Smooth muscle cell of bladder (primary cell): Measurements from ENCODE around the gene HAGHL. TPM values are rescaled to one million over a fixed set of nuclear protein-coding genes. Genes with fewer than 3 reads are reported as not detected.

Source experiments
- total RNA-seq: library from RNA; depleted of rRNA; stranded (reverse); fragments of >200 nt; gene quantifications from 2 replicates; pipeline ENCODE4 v1.2.3, GENCODE V29; 2014

The HAGHL gene, protein sequence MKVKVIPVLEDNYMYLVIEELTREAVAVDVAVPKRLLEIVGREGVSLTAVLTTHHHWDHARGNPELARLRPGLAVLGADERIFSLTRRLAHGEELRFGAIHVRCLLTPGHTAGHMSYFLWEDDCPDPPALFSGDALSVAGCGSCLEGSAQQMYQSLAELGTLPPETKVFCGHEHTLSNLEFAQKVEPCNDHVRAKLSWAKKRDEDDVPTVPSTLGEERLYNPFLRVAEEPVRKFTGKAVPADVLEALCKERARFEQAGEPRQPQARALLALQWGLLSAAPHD
- 12.7 and 15.4 TPM in 2 replicates for total RNA-seq

GRCh38 chr16:726438-727290 lies at the start of gene HAGHL, which contains the start of gene CCDC78:
HAGHL (plus strand) TSS chr16:727106; CDS start chr16:727510, 404 bp downstream.
CCDC78 (minus strand) TSS chr16:726443; CDS start chr16:726367, 76 bp downstream.

DNA sequence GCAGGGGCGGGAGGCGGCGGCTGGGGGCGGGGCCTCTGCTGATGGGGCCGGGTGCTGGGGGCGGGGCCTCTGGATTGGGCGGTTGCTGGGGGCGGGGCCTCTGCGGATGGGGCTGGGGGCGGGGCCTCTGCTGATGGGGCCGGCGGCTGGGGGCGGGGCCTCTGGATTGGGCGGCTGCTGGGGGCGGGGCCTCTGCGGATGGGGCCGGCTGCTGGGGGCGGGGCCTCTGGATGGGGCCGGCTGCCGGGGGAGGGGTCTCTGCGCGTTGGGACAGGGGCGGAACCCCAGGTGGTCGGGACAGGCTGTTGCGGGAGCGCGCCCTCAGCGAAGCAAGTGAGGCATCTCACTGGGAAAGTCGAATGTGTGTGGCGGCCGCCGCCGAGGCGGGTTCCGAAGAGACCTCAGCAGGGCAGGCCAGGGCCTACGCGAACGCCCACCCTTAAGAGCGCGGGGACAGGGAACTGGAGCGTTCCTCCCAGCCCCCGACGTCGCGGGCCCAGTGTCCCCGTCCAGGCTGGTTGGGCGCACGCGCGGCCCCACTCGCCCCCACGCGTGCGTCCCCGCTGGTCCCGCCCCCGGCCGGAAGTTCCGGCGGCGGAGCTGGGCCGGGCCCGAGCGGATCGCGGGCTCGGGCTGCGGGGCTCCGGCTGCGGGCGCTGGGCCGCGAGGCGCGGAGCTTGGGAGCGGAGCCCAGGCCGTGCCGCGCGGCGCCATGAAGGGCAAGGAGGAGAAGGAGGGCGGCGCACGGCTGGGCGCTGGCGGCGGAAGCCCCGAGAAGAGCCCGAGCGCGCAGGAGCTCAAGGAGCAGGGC lies 46.9 kb upstream of the HAGHL start, which contains the start of gene STUB1:
TSS of gene STUB1 (plus strand) at position 597 of the 811 bp plus-strand sequence. CDS start at position 713, 116 bp downstream.

GRCh38 chr16:684071-684794 lies 42.7 kb upstream of the HAGHL start, which contains the start of gene JMJD8:
JMJD8 (minus strand) TSS chr16:684334; CDS start chr16:684319, 15 bp downstream.

DNA sequence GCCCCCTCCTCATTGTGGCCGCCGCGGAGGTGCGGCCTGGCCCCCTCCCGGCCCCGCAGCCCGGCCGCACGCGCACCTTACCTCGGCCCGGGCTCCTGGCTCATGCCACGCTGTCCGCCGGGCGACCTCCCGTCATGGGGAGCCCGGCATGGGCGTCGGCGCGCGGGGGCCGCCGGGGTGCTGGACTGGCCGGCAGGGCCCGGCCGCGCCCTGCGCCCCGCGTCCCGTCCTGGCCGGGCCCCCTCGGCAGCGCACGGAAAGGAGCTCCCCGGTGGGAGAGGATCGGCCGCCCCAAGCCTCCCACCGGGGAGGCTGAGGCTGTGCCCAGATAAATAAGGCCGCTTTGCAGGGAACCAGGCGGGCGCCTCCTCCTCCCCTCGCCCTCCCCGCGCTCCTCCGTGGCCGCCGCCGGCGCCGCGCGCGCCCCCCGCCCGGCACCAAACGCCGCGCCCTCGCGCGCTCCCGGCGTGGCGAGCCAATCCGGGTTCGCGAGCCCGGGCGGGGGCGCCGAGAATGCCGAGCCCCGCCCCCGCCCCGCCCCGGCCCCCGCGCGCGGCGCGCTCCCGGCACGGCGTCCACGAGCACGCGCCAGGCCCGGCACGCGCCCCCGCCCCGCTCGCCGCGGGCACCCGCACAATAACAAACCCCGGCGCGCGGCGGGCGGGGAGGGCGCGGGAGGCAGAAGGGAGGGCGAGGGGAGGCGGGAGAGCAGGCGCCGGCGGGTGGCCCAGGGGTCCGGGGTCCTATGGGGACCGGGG lies 21.3 kb upstream of the HAGHL start, which contains the start of gene FBXL16:
TSS of gene FBXL16 (minus strand) at position 371 of the 758 bp plus-strand sequence. CDS start 8,396 bp downstream, outside the sequence.

DNA sequence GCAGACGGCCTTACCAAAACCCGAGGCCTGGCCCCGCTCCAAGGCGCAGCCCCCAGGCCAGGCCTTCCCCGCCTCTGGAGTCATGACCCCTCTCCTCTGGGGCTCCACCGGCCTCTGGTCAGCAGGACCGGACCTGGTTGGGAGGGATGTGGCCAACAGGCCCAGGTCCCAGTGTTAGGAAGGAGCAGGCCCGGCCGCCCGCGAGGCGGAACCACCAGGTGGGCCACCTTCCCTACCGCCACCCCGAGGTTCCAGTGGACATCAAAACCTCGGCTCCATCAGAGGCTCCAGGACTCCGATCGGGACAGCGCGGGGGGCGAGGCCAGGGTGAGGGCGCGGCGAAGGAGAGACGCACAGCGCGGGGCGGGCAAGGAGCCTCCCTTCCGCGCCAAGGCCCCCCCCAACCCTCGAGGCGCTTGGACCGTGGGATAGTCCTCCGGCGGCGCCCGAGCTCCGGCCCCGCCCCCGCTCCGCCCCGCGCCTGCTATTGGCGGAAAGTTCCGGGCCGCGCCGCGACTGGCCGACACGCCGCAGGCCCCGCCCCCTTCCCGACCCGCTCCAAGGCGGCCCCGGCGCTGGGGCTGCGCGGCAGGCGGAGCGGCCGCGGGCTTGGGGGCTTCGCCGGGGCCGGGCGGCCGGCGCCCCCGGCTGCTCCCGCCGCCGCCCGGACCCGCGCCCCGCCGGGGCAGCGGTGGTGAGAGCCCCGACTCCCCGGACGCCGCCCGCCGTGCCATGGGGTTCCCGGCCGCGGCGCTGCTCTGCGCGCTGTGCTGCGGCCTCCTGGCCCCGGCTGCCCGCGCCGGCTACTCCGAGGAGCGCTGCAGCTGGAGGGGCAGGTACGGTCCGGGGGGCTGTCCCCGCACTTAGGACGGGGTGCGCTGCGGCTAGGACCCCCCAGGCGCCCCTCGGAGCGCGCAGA lies 12.1 kb upstream of the HAGHL start, which contains the start of gene METRN:
TSS of gene METRN (plus strand) at position 561 of the 919 bp plus-strand sequence. CDS start at position 733, 172 bp downstream.

DNA sequence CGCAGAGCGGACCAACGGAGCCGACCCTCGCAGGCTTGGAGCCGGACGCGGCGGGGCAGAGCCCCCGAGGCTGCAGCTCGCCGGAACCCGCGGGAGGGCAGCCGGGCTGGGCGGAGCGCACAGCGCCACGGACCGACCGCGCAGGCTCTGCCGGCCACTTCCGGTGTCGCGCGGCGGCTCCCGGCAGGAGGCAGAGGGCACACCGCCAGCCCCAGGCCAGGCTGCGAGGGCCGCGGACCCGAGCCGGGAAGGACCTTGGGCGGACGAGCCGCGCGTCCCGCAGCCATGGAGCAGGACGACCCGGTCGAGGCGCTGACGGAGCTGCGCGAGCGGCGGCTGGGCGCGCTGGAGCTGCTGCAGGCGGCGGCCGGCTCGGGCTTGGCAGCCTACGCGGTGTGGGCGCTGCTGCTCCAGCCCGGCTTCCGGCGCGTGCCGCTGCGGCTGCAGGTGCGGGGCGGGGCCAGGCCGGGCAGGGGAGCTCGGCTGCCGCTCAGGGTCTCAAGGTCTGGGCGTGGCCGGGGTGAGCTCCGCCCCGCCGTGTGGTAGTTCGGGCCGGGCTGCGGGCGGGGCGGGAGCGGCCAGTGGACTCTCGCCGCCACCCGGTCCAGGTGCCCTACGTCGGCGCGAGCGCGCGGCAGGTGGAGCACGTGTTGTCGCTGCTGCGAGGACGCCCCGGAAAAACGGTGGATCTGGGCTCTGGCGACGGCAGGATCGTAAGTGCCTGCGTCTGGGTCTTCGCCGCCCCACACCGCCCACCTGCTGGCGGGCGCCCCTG lies 5.7 kb upstream of the HAGHL start, which contains the start of gene ANTKMT:
TSS of gene ANTKMT (plus strand) at position 157 of the 775 bp plus-strand sequence. CDS start at position 286, 129 bp downstream.

GRCh38 chr16:740764-741505 lies 14.0 kb downstream of the HAGHL start, which contains the start of gene CIAO3:
CIAO3 (minus strand) TSS chr16:740997; CDS start chr16:740985, 12 bp downstream.

DNA sequence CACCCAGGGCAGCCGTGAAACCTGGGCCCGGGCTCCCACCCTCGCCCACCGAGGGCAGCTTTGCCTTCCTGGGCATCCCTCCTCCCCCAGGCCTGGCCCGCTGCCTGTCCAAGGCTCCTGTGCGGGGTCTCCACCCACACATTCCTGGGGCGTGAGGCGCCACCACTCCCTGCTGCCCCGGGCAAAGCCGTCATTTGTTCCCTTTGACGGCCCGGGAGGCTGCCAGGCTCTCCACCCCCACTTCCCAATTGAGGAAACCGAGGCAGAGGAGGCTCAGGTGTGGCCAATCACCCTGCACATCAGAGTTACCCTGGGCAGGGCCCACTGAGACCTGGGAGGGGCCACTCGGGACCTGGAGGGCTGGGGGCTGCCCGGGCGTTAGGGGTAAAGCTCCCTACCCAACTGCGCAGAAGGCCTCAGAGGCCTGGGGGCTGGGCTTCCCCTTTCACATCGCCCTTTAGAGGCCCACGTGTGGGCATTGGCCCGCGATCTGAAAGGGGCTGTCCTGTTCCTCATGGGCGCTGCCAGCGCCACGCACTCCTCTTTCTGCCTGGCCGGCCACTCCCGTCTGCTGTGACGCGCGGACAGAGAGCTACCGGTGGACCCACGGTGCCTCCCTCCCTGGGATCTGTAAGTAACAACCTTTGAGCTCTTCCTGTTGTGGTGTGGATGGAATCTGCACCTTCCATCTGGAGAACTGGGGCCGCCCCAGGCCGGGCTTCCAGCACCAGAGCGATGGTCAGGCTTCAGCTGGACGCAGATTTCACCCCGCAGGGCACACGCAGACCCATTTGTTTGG lies 33.8 kb downstream of the HAGHL start, which contains the start of gene MSLN:
TSS of gene MSLN (plus strand) at position 190 of the 799 bp plus-strand sequence. CDS start 1,947 bp downstream, outside the sequence.

Other genes starting within 250 kb of the HAGHL start
- gene CAPN15, start 199.4 kb upstream of the HAGHL start, total RNA-seq, result 10.5 and 16.8 TPM in 2 replicates
- not detected in 2 replicates for gene PRR35, start 166.7 kb upstream of the HAGHL start, total RNA-seq
- gene NHLRC4, start 160.1 kb upstream of the HAGHL start, total RNA-seq, result 1.3 and 1.4 TPM in 2 replicates
- 14.8 and 21.6 TPM in 2 replicates for gene PIGQ, start 157.1 kb upstream of the HAGHL start, total RNA-seq
- gene RAB40C, start 137.0 kb upstream of the HAGHL start, total RNA-seq, result 7.8 and 10.5 TPM in 2 replicates
- gene WFIKKN1, start 96.1 kb upstream of the HAGHL start, total RNA-seq, result 0.14 and 0.18 TPM in 2 replicates
- gene METTL26, start 90.8 kb upstream of the HAGHL start, total RNA-seq, result 75.1 and 95.4 TPM in 2 replicates
- gene MCRIP2, start 85.3 kb upstream of the HAGHL start, total RNA-seq, result 15.2 and 23.0 TPM in 2 replicates
- gene WDR90, start 77.7 kb upstream of the HAGHL start, total RNA-seq, result 4.6 and 8.7 TPM in 2 replicates
- gene RHOT2, start 59.0 kb upstream of the HAGHL start, total RNA-seq, result 28.9 and 30.6 TPM in 2 replicates
- 2.7 and 3.7 TPM in 2 replicates for gene RHBDL1, start 51.4 kb upstream of the HAGHL start, total RNA-seq
- gene STUB1, start 46.7 kb upstream of the HAGHL start, total RNA-seq, result 143 and 151 TPM in 2 replicates
- 28.0 and 31.2 TPM in 2 replicates for gene JMJD8, start 42.8 kb upstream of the HAGHL start, total RNA-seq
- gene WDR24, start 36.7 kb upstream of the HAGHL start, total RNA-seq, result 2.3 and 4.3 TPM in 2 replicates
- not detected in 2 replicates for gene FBXL16, start 21.3 kb upstream of the HAGHL start, total RNA-seq
- gene METRN, start 12.0 kb upstream of the HAGHL start, total RNA-seq, result 71.1 and 88.5 TPM in 2 replicates
- gene ANTKMT, start 6.0 kb upstream of the HAGHL start, total RNA-seq, result 23.8 and 25.4 TPM in 2 replicates
- 1.1 and 1.7 TPM in 2 replicates for gene CCDC78, start 663 bp upstream of the HAGHL start, total RNA-seq
- gene CIAO3, start 13.9 kb downstream of the HAGHL start, total RNA-seq, result 29.3 and 32.7 TPM in 2 replicates
- not detected in 2 replicates for gene MSLN, start 33.6 kb downstream of the HAGHL start, total RNA-seq
- gene RPUSD1, start 61.3 kb downstream of the HAGHL start, total RNA-seq, result 12.8 and 17.9 TPM in 2 replicates
- gene CHTF18, start 61.5 kb downstream of the HAGHL start, total RNA-seq, result 1.4 and 2.3 TPM in 2 replicates
- not detected in 2 replicates for gene GNG13, start 73.6 kb downstream of the HAGHL start, total RNA-seq
- gene LMF1, start 243.9 kb downstream of the HAGHL start, total RNA-seq, result 12.3 and 12.9 TPM in 2 replicates